ENCODE measurements around the gene SPATA1. TPM values are rescaled to one million over a fixed set of nuclear protein-coding genes. Genes with fewer than 3 reads are reported as not detected.

The SPATA1 gene
- total RNA-seq, 4 donors from 2014 or later, result 0.51 to 1.8 (median 1.1) TPM; not detected in 1

GRCh38 chr1:84481317-84481716 is 24.9 kb upstream of the SPATA1 start:
- no peak for TF ChIP-seq CTCF (IDR thresholded peaks at IDR 0.05; ENCODE audit: low read depth)

GRCh38 chr1:84488107-84488506 is 18.1 kb upstream of the SPATA1 start:
- no peak for TF ChIP-seq CTCF (IDR thresholded peaks at IDR 0.05; ENCODE audit: low read depth)

GRCh38 chr1:84489766-84490165 is 16.4 kb upstream of the SPATA1 start:
- no peak for TF ChIP-seq CTCF (IDR thresholded peaks at IDR 0.05; ENCODE audit: low read depth)

- TF ChIP-seq CTCF (IDR thresholded peaks at IDR 0.05; ENCODE audit: low read depth), result no peak
Measured at GRCh38 chr1:84492726-84493125, 13.5 kb upstream of the SPATA1 start.

GRCh38 chr1:84493747-84494146 is 12.4 kb upstream of the SPATA1 start:
- no peak for TF ChIP-seq CTCF (IDR thresholded peaks at IDR 0.05; ENCODE audit: low read depth)

- no peak for TF ChIP-seq CTCF (IDR thresholded peaks at IDR 0.05; ENCODE audit: low read depth)
Measured at GRCh38 chr1:84496498-84496897, 9.7 kb upstream of the SPATA1 start.

- TF ChIP-seq CTCF (IDR thresholded peaks at IDR 0.05; ENCODE audit: low read depth), result no peak
Measured at GRCh38 chr1:84497631-84498275, 8.4 kb upstream of the SPATA1 start.

Data from subcutaneous adipose tissue (tissue), 4 donors.